Suprapubic skin (tissue), 4 donors: ENCODE measurements around the gene LCNL1. TPM values are rescaled to one million over a fixed set of nuclear protein-coding genes. Genes with fewer than 3 reads are reported as not detected.

Source experiments
- DNase-seq, 2 donors: peaks; one replicate each; pipeline ENCODE4 v3.0.0-alpha.2; 2019; ENCODE audit warnings: low spot score in 2 of 2
- H3K27ac ChIP-seq: fragments of 200-600 bp; sonication (generic); one replicate; pipeline ENCODE4 v1.5.1; 2019
- H3K27me3 ChIP-seq: fragments of 200-600 bp; sonication (generic); one replicate; pipeline ENCODE4 v1.5.1; 2019
- H3K36me3 ChIP-seq: fragments of 200-600 bp; sonication (generic); one replicate; pipeline ENCODE4 v1.5.1; 2019
- H3K4me1 ChIP-seq: fragments of 200-600 bp; sonication (generic); one replicate; pipeline ENCODE4 v1.5.1; 2019
- H3K4me3 ChIP-seq: fragments of 200-600 bp; sonication (generic); one replicate; pipeline ENCODE4 v1.5.1; 2019; ENCODE audit warnings: mild to moderate bottlenecking
- H3K9me3 ChIP-seq: fragments of 200-600 bp; sonication (generic); one replicate; pipeline ENCODE4 v1.5.1; 2019
- EP300 ChIP-seq: sonication (generic); formaldehyde crosslinking; IDR thresholded peaks from one replicate; pipeline ENCODE4 v1.6.1; 2017; ENCODE audit warnings: antibody characterized with exemption
- POLR2A ChIP-seq, 2 donors: fragments of 450-650 bp; IDR thresholded peaks; one replicate each; pipeline ENCODE4 v1.6.1; 2017; ENCODE audit warnings: antibody characterized with exemption in 2 of 2, mild to moderate bottlenecking in 2 of 2, moderate library complexity in 2 of 2
- POLR2AphosphoS5 ChIP-seq, 3 donors: sonication (generic); formaldehyde crosslinking; IDR thresholded peaks; one replicate each; pipeline ENCODE4 v1.6.1; 2017; ENCODE audit warnings: antibody characterized with exemption in 3 of 3
- WGBS: methylation state at CpG from one replicate; pipeline ENCODE4 v1.1.5; 2018; 5-methylcytosine and 5-hydroxymethylcytosine counted together
- total RNA-seq, 4 donors: library from RNA; depleted of rRNA; stranded (reverse); fragments of >200 nt; gene quantifications; one replicate each; pipeline ENCODE4 v1.1.0, GENCODE V29; 2016
- TF ChIP-seq, protein P1 (sequence below), 2 donors: fragments of 200-600 bp in 1 of 2; fragments of 450-650 bp in 1 of 2; sonication (generic) in 1 of 2; IDR thresholded peaks; one replicate each; pipeline ENCODE4 v1.5.1; 2016 to 2019; ENCODE audit warnings: antibody characterized with exemption in 2 of 2, mild to moderate bottlenecking in 1 of 2, moderate library complexity in 1 of 2

LCNL1 gene
- total RNA-seq, 4 donors from 2014 or later = 0.18 to 0.40 TPM; not detected in 2

DNA sequence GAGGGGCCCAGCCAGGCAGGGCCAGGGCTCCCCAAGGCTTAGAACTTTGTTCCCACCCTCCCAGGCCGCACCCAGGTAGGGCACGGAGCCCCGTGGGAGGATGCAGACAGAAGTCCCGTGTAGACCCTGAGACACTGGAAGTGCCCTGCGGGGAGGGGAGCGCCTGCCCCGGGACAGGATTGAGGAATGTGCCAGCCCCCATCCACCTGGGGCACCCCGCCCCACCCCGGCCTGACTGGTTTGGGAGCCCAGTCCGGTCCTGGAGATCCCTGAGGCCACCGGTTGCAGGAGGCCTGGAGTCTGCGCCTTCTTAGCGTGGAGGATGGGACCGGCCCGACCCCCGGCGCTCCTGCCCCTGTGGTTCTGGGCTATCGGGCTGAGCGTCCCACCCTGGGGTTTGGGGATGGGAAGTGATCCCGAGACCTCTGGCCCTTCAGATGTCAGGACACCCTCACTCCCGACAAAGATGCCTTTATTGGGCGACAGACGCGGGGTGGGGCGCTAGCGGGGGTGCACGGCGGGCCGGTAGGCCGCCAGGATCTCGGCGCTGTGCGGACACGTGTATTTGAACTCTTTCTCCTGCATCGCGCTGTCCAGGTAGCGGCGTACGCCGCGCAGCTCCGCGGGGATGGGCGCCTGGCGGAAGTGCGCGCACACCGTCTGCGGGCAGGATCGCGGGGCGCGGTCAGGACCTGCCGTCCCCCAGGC lies 11.5 kb downstream of the LCNL1 start:
- Histone ChIP-seq H3K4me3 (peak overlapping the region; percentile 33), H3K27ac (no peak overlapping the region), H3K36me3 (no peaks in the 10 kb centered on the region), H3K27me3 (peaks cover 4% of the 10 kb centered on the region), H3K9me3 (no peaks in the 10 kb centered on the region), H3K4me1 (peaks cover 64% of the 10 kb centered on the region)
- no CpG with 5 or more reads among the region's 54 CpGs for WGBS
- DNase-seq = no peak
- no peak for TF ChIP-seq EP300
- TF ChIP-seq, protein P1, sequence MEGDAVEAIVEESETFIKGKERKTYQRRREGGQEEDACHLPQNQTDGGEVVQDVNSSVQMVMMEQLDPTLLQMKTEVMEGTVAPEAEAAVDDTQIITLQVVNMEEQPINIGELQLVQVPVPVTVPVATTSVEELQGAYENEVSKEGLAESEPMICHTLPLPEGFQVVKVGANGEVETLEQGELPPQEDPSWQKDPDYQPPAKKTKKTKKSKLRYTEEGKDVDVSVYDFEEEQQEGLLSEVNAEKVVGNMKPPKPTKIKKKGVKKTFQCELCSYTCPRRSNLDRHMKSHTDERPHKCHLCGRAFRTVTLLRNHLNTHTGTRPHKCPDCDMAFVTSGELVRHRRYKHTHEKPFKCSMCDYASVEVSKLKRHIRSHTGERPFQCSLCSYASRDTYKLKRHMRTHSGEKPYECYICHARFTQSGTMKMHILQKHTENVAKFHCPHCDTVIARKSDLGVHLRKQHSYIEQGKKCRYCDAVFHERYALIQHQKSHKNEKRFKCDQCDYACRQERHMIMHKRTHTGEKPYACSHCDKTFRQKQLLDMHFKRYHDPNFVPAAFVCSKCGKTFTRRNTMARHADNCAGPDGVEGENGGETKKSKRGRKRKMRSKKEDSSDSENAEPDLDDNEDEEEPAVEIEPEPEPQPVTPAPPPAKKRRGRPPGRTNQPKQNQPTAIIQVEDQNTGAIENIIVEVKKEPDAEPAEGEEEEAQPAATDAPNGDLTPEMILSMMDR (IDR thresholded peaks at IDR 0.05) = no peak
- no peak for TF ChIP-seq POLR2A (IDR thresholded peaks at IDR 0.05)
- TF ChIP-seq POLR2AphosphoS5 (IDR thresholded peaks at IDR 0.05) = no peak

DNA sequence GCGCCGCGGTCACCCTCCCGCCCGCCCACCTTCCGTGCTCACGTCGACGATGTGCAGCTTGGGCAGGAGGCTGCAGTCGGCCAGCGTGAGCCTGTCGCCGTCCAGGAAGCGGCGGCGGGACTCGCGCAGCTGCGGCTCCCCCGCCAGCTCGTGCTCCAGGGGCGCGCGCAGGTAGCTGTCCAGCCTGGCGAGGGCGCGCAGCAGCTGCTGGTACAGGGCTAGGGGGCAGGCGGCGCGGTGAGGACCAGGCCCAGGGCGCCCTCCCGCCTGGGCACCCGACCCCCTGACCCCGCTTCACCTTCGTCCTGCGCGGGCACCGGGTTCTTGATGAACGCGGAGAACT lies 12.1 kb downstream of the LCNL1 start:
- Histone ChIP-seq H3K4me1 (peaks cover 64% of the 10 kb centered on the region), H3K4me3 (peak overlapping the region; percentile 33), H3K9me3 (no peaks in the 10 kb centered on the region), H3K36me3 (no peaks in the 10 kb centered on the region), H3K27ac (no peak overlapping the region), H3K27me3 (peaks cover 4% of the 10 kb centered on the region)
- no peak for DNase-seq
- WGBS = no CpG with 5 or more reads among the region's 40 CpGs
- TF ChIP-seq POLR2A (IDR thresholded peaks at IDR 0.05) (no peak), EP300 (no peak), POLR2AphosphoS5 (IDR thresholded peaks at IDR 0.05) (no peak)
- TF ChIP-seq, protein P1 (IDR thresholded peaks at IDR 0.05) = no peak

DNA sequence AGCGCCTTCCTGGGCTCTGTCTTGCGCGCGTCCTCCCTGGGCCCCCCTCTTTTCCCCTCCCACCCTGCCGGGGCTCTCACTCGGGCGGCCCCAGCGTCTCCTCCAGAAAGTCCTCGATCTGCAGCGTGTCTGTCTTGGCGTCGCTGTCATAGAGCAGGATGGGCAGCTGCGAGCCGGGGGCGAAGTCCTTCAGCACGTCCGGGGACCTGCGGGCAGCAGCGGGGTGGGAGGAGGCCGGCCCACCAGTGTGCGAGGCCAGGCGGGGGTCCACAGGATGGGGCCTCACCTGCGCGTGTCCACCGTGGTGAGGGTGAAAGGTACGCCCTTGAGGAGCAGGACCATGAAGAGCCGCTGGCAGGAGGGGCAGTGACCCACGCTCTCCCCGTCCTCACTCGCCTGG lies 12.6 kb downstream of the LCNL1 start:
- peak overlapping the region; percentile 33 for H3K4me3 ChIP-seq
- WGBS = no CpG with 5 or more reads among the region's 30 CpGs
- no peak for DNase-seq
- no peaks in the 10 kb centered on the region for H3K9me3 ChIP-seq
- no peaks in the 10 kb centered on the region for H3K36me3 ChIP-seq
- TF ChIP-seq POLR2AphosphoS5 (IDR thresholded peaks at IDR 0.05) (no peak), POLR2A (IDR thresholded peaks at IDR 0.05) (no peak)
- TF ChIP-seq, protein P1 (IDR thresholded peaks at IDR 0.05) = no peak
- H3K27ac ChIP-seq = no peak overlapping the region
- H3K4me1 ChIP-seq = peaks cover 64% of the 10 kb centered on the region
- H3K27me3 ChIP-seq = peaks cover 4% of the 10 kb centered on the region

DNA sequence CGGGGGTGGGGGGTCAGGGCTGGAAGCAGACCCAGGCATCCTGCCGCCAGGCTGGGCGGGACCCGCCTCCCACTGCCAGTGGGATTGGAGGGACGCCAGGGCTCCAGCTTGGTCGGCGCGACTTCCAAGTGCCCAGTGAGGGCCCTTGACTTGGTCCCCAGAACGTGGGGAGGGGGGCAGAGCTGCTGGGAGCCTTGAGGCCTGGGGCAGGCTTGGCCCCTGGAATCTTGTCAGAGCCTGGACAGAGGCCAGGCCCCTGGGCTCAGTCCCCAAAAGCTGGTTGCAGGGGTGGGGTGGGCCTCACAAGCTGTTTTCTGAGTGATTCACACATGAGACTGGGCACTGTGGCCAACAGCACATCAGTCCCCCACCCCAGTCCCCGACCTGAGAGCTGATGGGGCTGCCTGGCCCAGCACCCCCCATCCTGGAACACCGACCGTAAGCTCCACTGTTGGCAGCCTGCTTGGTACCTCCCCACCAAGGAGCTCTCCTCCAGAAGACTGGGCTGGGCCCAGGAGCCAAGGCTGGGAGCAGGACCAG lies 13.0 kb downstream of the LCNL1 start:
- peaks cover 64% of the 10 kb centered on the region for H3K4me1 ChIP-seq
- 17% methylated on average over 1 of the region's 12 CpGs for WGBS
- H3K27me3 ChIP-seq = peaks cover 4% of the 10 kb centered on the region
- TF ChIP-seq POLR2AphosphoS5 (IDR thresholded peaks at IDR 0.05) (no peak), POLR2A (IDR thresholded peaks at IDR 0.05) (no peak), EP300 (no peak)
- TF ChIP-seq, protein P1 (IDR thresholded peaks at IDR 0.05) = no peak
- no peak for DNase-seq
- H3K36me3 ChIP-seq = no peaks in the 10 kb centered on the region
- H3K9me3 ChIP-seq = no peaks in the 10 kb centered on the region
- no peak overlapping the region for H3K27ac ChIP-seq
- peak overlapping the region; percentile 33 for H3K4me3 ChIP-seq

DNA sequence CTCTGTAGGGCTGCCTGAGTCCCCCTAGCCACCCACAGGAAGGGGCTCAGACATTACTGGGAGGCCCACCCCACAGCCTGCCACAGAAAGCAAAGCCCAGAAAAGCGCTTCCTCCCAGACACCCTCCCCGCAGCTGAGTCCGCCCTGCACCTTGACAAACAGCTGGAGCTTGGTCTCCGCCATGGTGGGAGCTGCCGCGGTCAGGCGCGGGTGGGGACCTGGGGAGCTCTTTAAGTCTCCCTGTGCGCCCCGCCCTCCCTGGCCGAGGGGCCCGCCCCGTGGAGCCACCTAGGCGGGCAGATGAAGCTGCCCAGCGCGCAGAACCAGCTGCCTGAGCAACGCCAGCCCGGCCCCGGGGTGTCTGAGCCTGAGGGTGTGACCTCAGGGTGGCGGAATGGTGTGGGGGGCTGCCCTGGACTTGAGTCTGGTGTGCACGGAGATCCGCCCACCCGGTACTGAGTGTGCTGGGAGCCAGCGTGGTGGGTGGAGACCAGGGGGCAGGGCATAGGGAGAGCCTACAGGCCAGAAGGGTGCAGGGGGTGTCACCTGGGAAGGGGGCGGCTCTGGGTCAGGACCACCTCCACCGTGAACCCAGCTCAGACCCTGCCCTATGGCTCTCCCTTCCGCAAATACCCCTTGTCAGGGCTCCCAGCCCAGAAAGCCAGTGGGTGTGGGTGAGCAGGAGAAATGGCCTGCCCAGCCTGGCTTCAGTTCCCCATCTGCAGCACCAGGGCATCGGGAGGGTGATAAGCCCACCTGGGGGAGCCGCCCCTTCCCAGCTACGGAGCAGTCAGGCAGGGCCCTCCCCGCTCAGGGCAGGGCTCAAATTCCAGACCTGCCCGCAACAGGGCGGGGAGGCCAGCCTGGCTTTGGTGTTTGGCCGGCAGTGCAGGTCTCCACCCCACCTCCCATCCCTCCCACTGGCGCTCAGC lies 13.8 kb downstream of the LCNL1 start, which contains the start of gene CLIC3:
CLIC3 (minus strand) TSS at position 208 of the 932 bp plus-strand sequence; CDS start at position 183, 25 bp downstream.
- Histone ChIP-seq H3K27me3 (peaks cover 4% of the 10 kb centered on the region), H3K4me1 (peaks cover 60% of the 10 kb centered on the region), H3K4me3 (peak within 1 kb of the TSS; percentile 33), H3K36me3 (no peaks in the 10 kb centered on the region), H3K9me3 (no peaks in the 10 kb centered on the region), H3K27ac (no peak within 1 kb of the TSS)
- DNase-seq = no peak
- WGBS = 39% methylated on average over 12 of the region's 35 CpGs
- TF ChIP-seq EP300 (no peak), POLR2A (IDR thresholded peaks at IDR 0.05) (no peak), POLR2AphosphoS5 (IDR thresholded peaks at IDR 0.05) (no peak)
- TF ChIP-seq, protein P1 (IDR thresholded peaks at IDR 0.05) = no peak
